ENCODE measurements around the gene DLX6.

DLX6 gene

GRCh38 chr7:97005183-97006054, at the start of gene DLX6:
DLX6 (plus strand) TSS chr7:97005553; CDS start chr7:97005978, 425 bp downstream.
- peaks cover 25% of the 10 kb centered on the region for H3K4me1 Mint-ChIP-seq (ENCODE audit: low read depth)
- H3K27ac Mint-ChIP-seq: no peak within 1 kb of the TSS
- peaks cover 4% of the 10 kb centered on the region for H3K9me3 Mint-ChIP-seq
- H3K27me3 Mint-ChIP-seq: peaks cover 84% of the 10 kb centered on the region
- H3K4me3 Mint-ChIP-seq: peak within 1 kb of the TSS; percentile 67
- H3K36me3 Mint-ChIP-seq (ENCODE audit: low read depth): peaks cover 5% of the 10 kb centered on the region

- no peaks in the 10 kb centered on the region for H3K36me3 Mint-ChIP-seq (ENCODE audit: low read depth)
- no peak overlapping the region for H3K4me3 Mint-ChIP-seq
- peaks cover 31% of the 10 kb centered on the region for H3K27me3 Mint-ChIP-seq
- no peaks in the 10 kb centered on the region for H3K4me1 Mint-ChIP-seq (ENCODE audit: low read depth)
- H3K9me3 Mint-ChIP-seq: no peaks in the 10 kb centered on the region
- H3K27ac Mint-ChIP-seq: no peak overlapping the region
These were observed 46.2 kb upstream of the DLX6 start for GRCh38 chr7:96959135-96959534.

GRCh38 chr7:96962221-96962885, 43.0 kb upstream of the DLX6 start:
- no peak overlapping the region for H3K27ac Mint-ChIP-seq
- H3K4me1 Mint-ChIP-seq (ENCODE audit: low read depth): no peaks in the 10 kb centered on the region
- no peaks in the 10 kb centered on the region for H3K36me3 Mint-ChIP-seq (ENCODE audit: low read depth)
- no peak overlapping the region for H3K4me3 Mint-ChIP-seq
- no peaks in the 10 kb centered on the region for H3K9me3 Mint-ChIP-seq
- peaks cover 34% of the 10 kb centered on the region for H3K27me3 Mint-ChIP-seq

DNA sequence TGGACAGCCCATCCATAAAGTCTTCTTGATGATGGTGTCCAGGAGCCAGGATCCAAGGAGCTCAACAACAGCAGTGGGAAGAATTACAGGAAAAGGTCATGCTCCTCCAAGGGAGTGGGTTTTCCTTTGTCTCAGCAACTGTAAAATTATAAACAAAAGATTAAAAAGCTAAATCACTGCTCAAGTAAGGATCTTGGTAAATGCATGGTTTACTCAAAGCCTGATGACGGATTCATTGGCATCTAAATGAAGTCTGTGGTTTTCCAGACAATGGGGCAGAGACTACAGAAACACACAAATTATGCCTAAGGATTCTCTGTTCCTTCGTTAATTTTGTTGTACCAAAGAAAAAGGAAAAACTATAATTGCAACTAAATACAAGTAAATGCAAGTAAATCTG, 36.4 kb upstream of the DLX6 start:
- peaks cover 52% of the 10 kb centered on the region for H3K27me3 Mint-ChIP-seq
- no peak overlapping the region for H3K4me3 Mint-ChIP-seq
- H3K27ac Mint-ChIP-seq: no peak overlapping the region
- no peaks in the 10 kb centered on the region for H3K9me3 Mint-ChIP-seq
- no peaks in the 10 kb centered on the region for H3K36me3 Mint-ChIP-seq (ENCODE audit: low read depth)
- H3K4me1 Mint-ChIP-seq (ENCODE audit: low read depth): no peaks in the 10 kb centered on the region

- Mint-ChIP-seq H3K27me3 (peaks cover 48% of the 10 kb centered on the region), H3K36me3 (ENCODE audit: low read depth) (no peaks in the 10 kb centered on the region), H3K4me1 (ENCODE audit: low read depth) (no peaks in the 10 kb centered on the region)
These were observed 34.6 kb upstream of the DLX6 start for GRCh38 chr7:96970739-96971138.

DNA sequence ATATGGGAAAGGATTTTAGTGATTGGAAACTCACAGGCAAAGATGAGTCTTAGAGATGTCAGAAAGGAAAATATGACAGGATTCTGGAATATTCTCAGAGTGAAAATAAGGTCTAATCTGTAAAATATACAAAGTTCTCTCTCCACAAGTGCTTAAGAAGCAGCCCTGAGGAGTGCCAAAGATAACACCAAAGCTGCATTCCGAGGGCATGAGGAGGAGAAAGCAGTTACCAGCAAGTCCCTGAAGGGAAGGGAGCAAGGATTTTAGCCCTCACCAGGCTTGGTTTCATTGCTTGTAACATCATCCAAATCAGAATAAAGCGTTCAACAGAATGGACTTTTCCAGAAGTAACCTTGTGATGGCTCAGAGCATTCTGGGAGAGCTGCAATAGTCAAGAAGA, 31.4 kb upstream of the DLX6 start:
- no peak overlapping the region for H3K4me3 Mint-ChIP-seq
- H3K27me3 Mint-ChIP-seq: peaks cover 46% of the 10 kb centered on the region

More at GRCh38 chr7:96970739-96971138, 34.6 kb upstream of the DLX6 start:
- H3K9me3 Mint-ChIP-seq: no peaks in the 10 kb centered on the region
- H3K4me3 Mint-ChIP-seq: no peak overlapping the region
- no peak overlapping the region for H3K27ac Mint-ChIP-seq

GRCh38 chr7:96976106-96976505, 29.2 kb upstream of the DLX6 start:
- no peaks in the 10 kb centered on the region for H3K36me3 Mint-ChIP-seq (ENCODE audit: low read depth)
- no peak overlapping the region for H3K4me3 Mint-ChIP-seq
- no peaks in the 10 kb centered on the region for H3K4me1 Mint-ChIP-seq (ENCODE audit: low read depth)
- H3K27ac Mint-ChIP-seq: no peak overlapping the region
- no peaks in the 10 kb centered on the region for H3K9me3 Mint-ChIP-seq
- H3K27me3 Mint-ChIP-seq: peaks cover 44% of the 10 kb centered on the region

More for the DNA sequence above, 31.4 kb upstream of the DLX6 start:
- Mint-ChIP-seq H3K36me3 (ENCODE audit: low read depth) (no peaks in the 10 kb centered on the region), H3K27ac (no peak overlapping the region), H3K9me3 (no peaks in the 10 kb centered on the region), H3K4me1 (ENCODE audit: low read depth) (no peaks in the 10 kb centered on the region)

DNA sequence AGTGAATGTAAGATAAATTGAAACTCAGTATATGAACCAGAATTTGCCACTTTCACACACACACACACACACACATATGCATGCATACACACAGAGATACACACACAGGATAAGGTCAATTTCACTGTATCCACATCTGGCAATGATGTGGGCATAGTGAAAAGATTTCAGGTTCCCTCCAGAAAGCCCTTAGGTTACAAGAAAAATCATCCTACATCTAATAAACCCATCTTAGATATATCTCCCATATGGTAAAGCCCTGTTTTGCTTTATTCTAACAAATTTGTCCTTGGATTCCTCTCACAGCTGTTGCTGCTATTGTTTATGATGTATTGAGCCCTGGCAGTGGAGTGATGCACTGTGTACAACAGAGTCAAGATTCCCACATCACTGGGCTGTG, 27.9 kb upstream of the DLX6 start:
- Mint-ChIP-seq H3K9me3 (no peaks in the 10 kb centered on the region), H3K36me3 (ENCODE audit: low read depth) (no peaks in the 10 kb centered on the region), H3K27me3 (peaks cover 42% of the 10 kb centered on the region), H3K27ac (no peak overlapping the region), H3K4me1 (ENCODE audit: low read depth) (no peaks in the 10 kb centered on the region), H3K4me3 (no peak overlapping the region)

- Mint-ChIP-seq H3K27me3 (peaks cover 55% of the 10 kb centered on the region), H3K9me3 (no peaks in the 10 kb centered on the region), H3K36me3 (ENCODE audit: low read depth) (no peaks in the 10 kb centered on the region), H3K4me3 (no peak overlapping the region), H3K27ac (no peak overlapping the region), H3K4me1 (ENCODE audit: low read depth) (no peaks in the 10 kb centered on the region)
These were observed 25.6 kb upstream of the DLX6 start for GRCh38 chr7:96979551-96980276.

- Mint-ChIP-seq H3K4me1 (ENCODE audit: low read depth) (no peaks in the 10 kb centered on the region), H3K4me3 (no peak overlapping the region), H3K27ac (no peak overlapping the region), H3K27me3 (peaks cover 59% of the 10 kb centered on the region), H3K9me3 (no peaks in the 10 kb centered on the region), H3K36me3 (ENCODE audit: low read depth) (no peaks in the 10 kb centered on the region)
These were observed 22.8 kb upstream of the DLX6 start for GRCh38 chr7:96982586-96982985.

- H3K4me1 Mint-ChIP-seq (ENCODE audit: low read depth): no peaks in the 10 kb centered on the region
- H3K4me3 Mint-ChIP-seq: no peak overlapping the region
- peaks cover 73% of the 10 kb centered on the region for H3K27me3 Mint-ChIP-seq
- H3K36me3 Mint-ChIP-seq (ENCODE audit: low read depth): peaks cover 4% of the 10 kb centered on the region
- H3K9me3 Mint-ChIP-seq: no peaks in the 10 kb centered on the region
- H3K27ac Mint-ChIP-seq: no peak overlapping the region
These were observed 19.4 kb upstream of the DLX6 start for GRCh38 chr7:96985992-96986391.

- no peaks in the 10 kb centered on the region for H3K9me3 Mint-ChIP-seq
- H3K4me1 Mint-ChIP-seq (ENCODE audit: low read depth): no peaks in the 10 kb centered on the region
- H3K4me3 Mint-ChIP-seq: no peak overlapping the region
- H3K27me3 Mint-ChIP-seq: peaks cover 77% of the 10 kb centered on the region
- peaks cover 4% of the 10 kb centered on the region for H3K36me3 Mint-ChIP-seq (ENCODE audit: low read depth)
- no peak overlapping the region for H3K27ac Mint-ChIP-seq
These were observed 18.5 kb upstream of the DLX6 start for GRCh38 chr7:96986901-96987300.

DNA sequence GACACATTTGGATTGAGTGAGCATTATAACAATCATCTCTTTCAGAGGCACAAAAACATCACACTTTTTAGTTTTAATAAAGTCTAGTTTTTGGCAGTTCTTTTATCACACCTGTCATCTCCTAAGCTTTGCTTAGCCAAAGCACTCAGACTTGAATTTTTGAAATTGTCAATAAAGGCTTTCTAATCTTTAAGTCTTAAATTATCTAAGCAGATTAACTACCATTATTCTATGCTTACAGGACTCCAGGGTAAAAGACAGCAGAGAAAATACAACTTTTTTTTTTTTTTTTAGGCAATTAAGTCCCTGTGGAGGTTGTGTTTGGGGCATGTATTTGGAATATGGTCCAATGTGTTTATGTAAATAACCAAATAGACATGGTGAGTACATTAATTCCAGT, 17.6 kb upstream of the DLX6 start:
- Mint-ChIP-seq H3K4me1 (ENCODE audit: low read depth) (no peaks in the 10 kb centered on the region), H3K9me3 (no peaks in the 10 kb centered on the region), H3K4me3 (no peak overlapping the region), H3K27me3 (peaks cover 80% of the 10 kb centered on the region), H3K27ac (no peak overlapping the region), H3K36me3 (ENCODE audit: low read depth) (peaks cover 4% of the 10 kb centered on the region)

GRCh38 chr7:96989241-96989858, 16.0 kb upstream of the DLX6 start:
- no peak overlapping the region for H3K4me3 Mint-ChIP-seq
- H3K9me3 Mint-ChIP-seq: no peaks in the 10 kb centered on the region
- peaks cover 4% of the 10 kb centered on the region for H3K36me3 Mint-ChIP-seq (ENCODE audit: low read depth)
- peaks cover 83% of the 10 kb centered on the region for H3K27me3 Mint-ChIP-seq
- no peak overlapping the region for H3K27ac Mint-ChIP-seq
- H3K4me1 Mint-ChIP-seq (ENCODE audit: low read depth): no peaks in the 10 kb centered on the region

Measured in stimulated activated naive CD8-positive, alpha-beta T cell treated with anti-CD3 and anti-CD28 coated beads, Interleukin-15, Interleukin-2, amounts not matched to agents 100 ng/mL and 50 ng/mL, for 24 hours (primary cell).